Lung (tissue), 12 donors: Measurements from ENCODE around the gene MIER2. TPM values are rescaled to one million over a fixed set of nuclear protein-coding genes. Genes with fewer than 3 reads are reported as not detected.

Source experiments
- ATAC-seq: fragments of 200-7000 bp; cut with Tn5 transposase; one replicate; pipeline ENCODE4 v1.9.1; 2020; ENCODE audit warnings: moderate number of reproducible peaks; ENCODE audit not compliant: insufficient read depth, low FRiP score
- DNase-seq, 3 donors: peaks; one replicate each; pipeline ENCODE4 v3.0.0-alpha.2; 2013 to 2017
- H3K27ac ChIP-seq, 2 donors: one replicate each; pipeline ENCODE4 v1.5.1; 2013; ENCODE audit warnings: mild to moderate bottlenecking in 2 of 2, moderate library complexity in 2 of 2, control low read depth in 1 of 2, inconsistent platforms in 1 of 2, low read depth in 1 of 2, low read length in 1 of 2
- H3K27me3 ChIP-seq, 3 donors: one replicate each; pipeline ENCODE4 v1.5.1; 2013; ENCODE audit warnings: low read length in 2 of 3; ENCODE audit not compliant: control insufficient read depth in 3 of 3, insufficient read depth in 3 of 3
- H3K36me3 ChIP-seq, 4 donors: one replicate each; pipeline ENCODE4 v1.5.1; 2013; ENCODE audit warnings: low read length in 4 of 4, mild to moderate bottlenecking in 1 of 4, moderate library complexity in 1 of 4; ENCODE audit not compliant: control insufficient read depth in 4 of 4, insufficient read depth in 4 of 4
- H3K4me1 ChIP-seq, 5 donors: one replicate each; pipeline ENCODE4 v1.5.1; 2013; ENCODE audit warnings: low read length in 5 of 5, mild to moderate bottlenecking in 2 of 5, moderate library complexity in 1 of 5; ENCODE audit not compliant: control insufficient read depth in 5 of 5, insufficient read depth in 5 of 5
- H3K4me3 ChIP-seq: one replicate; pipeline ENCODE4 v1.5.1; 2013; ENCODE audit warnings: mild to moderate bottlenecking, control low read depth, moderate library complexity
- H3K9ac ChIP-seq, 2 donors: one replicate each; pipeline ENCODE4 v1.5.1; 2013; ENCODE audit warnings: low read length in 2 of 2, control low read depth in 1 of 2; ENCODE audit not compliant: insufficient read depth in 1 of 2
- H3K9me3 ChIP-seq, 4 donors: one replicate each; pipeline ENCODE4 v1.5.1; 2013; ENCODE audit warnings: low read length in 3 of 4, mild to moderate bottlenecking in 1 of 4, moderate library complexity in 1 of 4; ENCODE audit not compliant: control insufficient read depth in 4 of 4, insufficient read depth in 3 of 4
- CTCF ChIP-seq: IDR thresholded peaks from 2 replicates; pipeline ENCODE4 v1.5.1; 2012; ENCODE audit warnings: mild to moderate bottlenecking; ENCODE audit errors: control extremely low read depth, extremely low read depth
- WGBS, 2 donors: extraction: QIAGEN DNeasy Blood & Tissue Kit; methylation state at CpG; one replicate each; pipeline ENCODE4 v1.1.7; 2013; 5-methylcytosine and 5-hydroxymethylcytosine counted together
- polyA plus RNA-seq, 2 donors: library from polyadenylated mRNA; stranded (reverse); fragments of 200-250 nt; gene quantifications; one replicate each; pipeline ENCODE4 v1.2.1, GENCODE V29; 2013
- total RNA-seq, 2 donors: library from RNA; depleted of rRNA in 1 of 2; stranded (reverse); fragments of >200 nt in 1 of 2; gene quantifications; one replicate each; pipeline ENCODE4 v1.2.1, GENCODE V29; 2014 to 2021
- donor health status: control.
- donor health status: control.
- donor health status: Bipolar disorder and iron deficiency.
- donor health status: healthy.
- donor health status: DM: yes; HTN: yes; CAD: no.

Gene MIER2
- total and polyA plus RNA-seq, 4 donors = 19.4 to 34.9 (median 28.3) TPM

GRCh38 chr19:306151-306900 lies 38.3 kb downstream of the MIER2 start:
- Histone ChIP-seq H3K9ac (no peak overlapping the region), H3K27me3 (no peaks in the 10 kb centered on the region), H3K4me1 (peaks cover 0 to 6% (median 0%) of the 10 kb centered on the region in 5 donors), H3K4me3 (no peak overlapping the region), H3K27ac (no peak overlapping the region), H3K36me3 (peaks cover 5 to 45% (median 20%) of the 10 kb centered on the region in 4 donors), H3K9me3 (no peaks in the 10 kb centered on the region)
- TF ChIP-seq CTCF = no peak
- WGBS, 2 donors = 92 to 94% methylated on average over 47 to 50 of the region's 50 CpGs
- no peak for ATAC-seq
- DNase-seq = no peak

- no peak overlapping the region for H3K9ac ChIP-seq
- no peak for TF ChIP-seq CTCF
- H3K27ac ChIP-seq = no peak overlapping the region
- H3K27me3 ChIP-seq = no peaks in the 10 kb centered on the region
- H3K36me3 ChIP-seq = peaks cover 0 to 39% (median 20%) of the 10 kb centered on the region in 4 donors
- DNase-seq (no peak), ATAC-seq (no peak)
- H3K4me3 ChIP-seq = no peak overlapping the region
- H3K9me3 ChIP-seq = no peaks in the 10 kb centered on the region
- peaks cover 0 to 6% (median 0%) of the 10 kb centered on the region in 5 donors for H3K4me1 ChIP-seq
- 94 to 95% methylated on average over 43 of the region's 43 CpGs for WGBS, 2 donors
Measured at GRCh38 chr19:305240-306150, 39.1 kb downstream of the MIER2 start.

GRCh38 chr19:296476-297225 lies 47.9 kb downstream of the MIER2 start:
- H3K4me1 ChIP-seq = peaks cover 0 to 15% (median 7%) of the 10 kb centered on the region in 5 donors
- no peak overlapping the region for H3K27ac ChIP-seq
- peaks cover 0 to 37% (median 20%) of the 10 kb centered on the region in 3 donors for H3K27me3 ChIP-seq
- H3K36me3 ChIP-seq = no peaks in the 10 kb centered on the region
- H3K9ac ChIP-seq = no peak overlapping the region
- ATAC-seq (no peak), DNase-seq (no peak)
- no peak for TF ChIP-seq CTCF
- no peak overlapping the region for H3K4me3 ChIP-seq
- H3K9me3 ChIP-seq = no peaks in the 10 kb centered on the region
- 74 to 83% methylated on average over 22 of the region's 22 CpGs for WGBS, 2 donors
